Neural progenitor cell (in vitro differentiated cells): Measurements from ENCODE around the gene SDHA. TPM values are rescaled to one million over a fixed set of nuclear protein-coding genes. Genes with fewer than 3 reads are reported as not detected.

Experiments used
- DNase-seq: peaks from one replicate; pipeline ENCODE4 v3.0.0-alpha.2; 2016; ENCODE audit warnings: low spot score
- H2AFZ ChIP-seq: fragments of 200-600 bp; sonication (generic); replicated peaks from 2 replicates; pipeline ENCODE4 v1.6.1; 2016; ENCODE audit warnings: antibody characterized with exemption
- H3F3A ChIP-seq: fragments of 200-600 bp; sonication (generic); 2 replicates; pipeline ENCODE4 v1.6.1; 2016; ENCODE audit warnings: antibody characterized with exemption, low read depth
- H3K27ac ChIP-seq: fragments of 200-600 bp; sonication (generic); 2 replicates; pipeline ENCODE4 v1.5.1; 2016; ENCODE audit warnings: mild to moderate bottlenecking
- H3K27me3 ChIP-seq: fragments of 200-600 bp; sonication (generic); 2 replicates; pipeline ENCODE4 v1.6.1; 2016; ENCODE audit warnings: mild to moderate bottlenecking, moderate library complexity
- H3K36me3 ChIP-seq: fragments of 200-600 bp; sonication (generic); 2 replicates; pipeline ENCODE4 v1.5.1; 2016
- H3K4me1 ChIP-seq: fragments of 200-600 bp; sonication (generic); 2 replicates; pipeline ENCODE4 v1.6.1; 2016; ENCODE audit warnings: mixed run types
- H3K4me2 ChIP-seq: fragments of 200-600 bp; sonication (generic); 2 replicates; pipeline ENCODE4 v1.6.1; 2016
- H3K4me3 ChIP-seq: fragments of 200-600 bp; sonication (generic); 2 replicates; pipeline ENCODE4 v1.5.1; 2016
- H3K79me2 ChIP-seq: fragments of 200-600 bp; sonication (generic); 2 replicates; pipeline ENCODE4 v1.6.1; 2016; ENCODE audit warnings: low read depth
- H3K9ac ChIP-seq: fragments of 200-600 bp; sonication (generic); 2 replicates; pipeline ENCODE4 v1.6.1; 2016
- H3K9me3 ChIP-seq: fragments of 200-600 bp; sonication (generic); 2 replicates; pipeline ENCODE4 v1.5.1; 2016; ENCODE audit warnings: low read depth
- H4K20me1 ChIP-seq: fragments of 200-600 bp; sonication (generic); 2 replicates; pipeline ENCODE4 v1.6.1; 2016; ENCODE audit warnings: low read depth
- H3K27ac Mint-ChIP-seq: 3 replicates; pipeline ENCODE4 v1.8.0; 2021; ENCODE audit warnings: mixed read lengths
- H3K27me3 Mint-ChIP-seq: 2 replicates; pipeline ENCODE4 v1.8.0; 2022; ENCODE audit warnings: low read depth, mild to moderate bottlenecking, inconsistent platforms, moderate library complexity, mixed read lengths; ENCODE audit not compliant: insufficient read depth
- H3K36me3 Mint-ChIP-seq: 3 replicates; pipeline ENCODE4 v1.8.0; 2021; ENCODE audit warnings: mixed read lengths
- H3K4me1 Mint-ChIP-seq: 3 replicates; pipeline ENCODE4 v1.8.0; 2021; ENCODE audit warnings: mixed read lengths
- H3K4me3 Mint-ChIP-seq: 3 replicates; pipeline ENCODE4 v1.8.0; 2021; ENCODE audit warnings: mild to moderate bottlenecking, moderate library complexity, mixed read lengths
- H3K9me3 Mint-ChIP-seq: 3 replicates; pipeline ENCODE4 v1.8.0; 2020; ENCODE audit warnings: mixed read lengths
- EZH2 ChIP-seq: fragments of 200-600 bp; sonication (generic); IDR thresholded peaks from 2 replicates; pipeline ENCODE4 v1.6.1; 2017; ENCODE audit warnings: antibody characterized with exemption, mild to moderate bottlenecking, moderate library complexity
- EZH2phosphoT487 ChIP-seq: fragments of 200-600 bp; sonication (generic); IDR thresholded peaks from 2 replicates; pipeline ENCODE4 v1.6.1; 2017; ENCODE audit warnings: antibody characterized with exemption
- total RNA-seq: library from RNA; depleted of rRNA; stranded (reverse); fragments of >200 nt; gene quantifications from 2 replicates; pipeline ENCODE4 v1.2.3, GENCODE V29; 2015; ENCODE audit warnings: low replicate concordance
- TF ChIP-seq, protein P1 (sequence below): fragments of 200-600 bp; sonication (generic); IDR thresholded peaks from 2 replicates; pipeline ENCODE4 v1.5.1; 2017; ENCODE audit warnings: antibody characterized with exemption, mild to moderate bottlenecking

The SDHA gene
- total RNA-seq, 1 donor from 2014 or later, result 47.1 TPM

GRCh38 chr5:199197-199949 lies 18.7 kb upstream of the SDHA start:
- H3K27me3 ChIP-seq, result no peaks in the 10 kb centered on the region
- Mint-ChIP-seq H3K4me3 (no peak overlapping the region), H3K9me3 (no peaks in the 10 kb centered on the region), H3K36me3 (peaks cover 6% of the 10 kb centered on the region), H3K27me3 (peaks cover 9% of the 10 kb centered on the region), H3K4me1 (peaks cover 33% of the 10 kb centered on the region), H3K27ac (no peak overlapping the region)
- H3K36me3 ChIP-seq, result no peaks in the 10 kb centered on the region
- H3K4me3 ChIP-seq, result no peak overlapping the region
- H3F3A ChIP-seq, result peaks cover 3% of the 10 kb centered on the region
- H2AFZ ChIP-seq, result no peak overlapping the region
- H3K4me1 ChIP-seq, result peaks cover 19% of the 10 kb centered on the region
- DNase-seq, result no peak
- no peak overlapping the region for H3K9ac ChIP-seq
- H3K4me2 ChIP-seq, result no peak overlapping the region
- peaks cover 10% of the 10 kb centered on the region for H3K79me2 ChIP-seq
- TF ChIP-seq, protein P1, sequence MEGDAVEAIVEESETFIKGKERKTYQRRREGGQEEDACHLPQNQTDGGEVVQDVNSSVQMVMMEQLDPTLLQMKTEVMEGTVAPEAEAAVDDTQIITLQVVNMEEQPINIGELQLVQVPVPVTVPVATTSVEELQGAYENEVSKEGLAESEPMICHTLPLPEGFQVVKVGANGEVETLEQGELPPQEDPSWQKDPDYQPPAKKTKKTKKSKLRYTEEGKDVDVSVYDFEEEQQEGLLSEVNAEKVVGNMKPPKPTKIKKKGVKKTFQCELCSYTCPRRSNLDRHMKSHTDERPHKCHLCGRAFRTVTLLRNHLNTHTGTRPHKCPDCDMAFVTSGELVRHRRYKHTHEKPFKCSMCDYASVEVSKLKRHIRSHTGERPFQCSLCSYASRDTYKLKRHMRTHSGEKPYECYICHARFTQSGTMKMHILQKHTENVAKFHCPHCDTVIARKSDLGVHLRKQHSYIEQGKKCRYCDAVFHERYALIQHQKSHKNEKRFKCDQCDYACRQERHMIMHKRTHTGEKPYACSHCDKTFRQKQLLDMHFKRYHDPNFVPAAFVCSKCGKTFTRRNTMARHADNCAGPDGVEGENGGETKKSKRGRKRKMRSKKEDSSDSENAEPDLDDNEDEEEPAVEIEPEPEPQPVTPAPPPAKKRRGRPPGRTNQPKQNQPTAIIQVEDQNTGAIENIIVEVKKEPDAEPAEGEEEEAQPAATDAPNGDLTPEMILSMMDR, result no peak
- TF ChIP-seq EZH2 (no peak), EZH2phosphoT487 (no peak)
- H4K20me1 ChIP-seq, result peaks cover 32% of the 10 kb centered on the region
- H3K27ac ChIP-seq, result no peak overlapping the region
- H3K9me3 ChIP-seq, result no peaks in the 10 kb centered on the region

DNA sequence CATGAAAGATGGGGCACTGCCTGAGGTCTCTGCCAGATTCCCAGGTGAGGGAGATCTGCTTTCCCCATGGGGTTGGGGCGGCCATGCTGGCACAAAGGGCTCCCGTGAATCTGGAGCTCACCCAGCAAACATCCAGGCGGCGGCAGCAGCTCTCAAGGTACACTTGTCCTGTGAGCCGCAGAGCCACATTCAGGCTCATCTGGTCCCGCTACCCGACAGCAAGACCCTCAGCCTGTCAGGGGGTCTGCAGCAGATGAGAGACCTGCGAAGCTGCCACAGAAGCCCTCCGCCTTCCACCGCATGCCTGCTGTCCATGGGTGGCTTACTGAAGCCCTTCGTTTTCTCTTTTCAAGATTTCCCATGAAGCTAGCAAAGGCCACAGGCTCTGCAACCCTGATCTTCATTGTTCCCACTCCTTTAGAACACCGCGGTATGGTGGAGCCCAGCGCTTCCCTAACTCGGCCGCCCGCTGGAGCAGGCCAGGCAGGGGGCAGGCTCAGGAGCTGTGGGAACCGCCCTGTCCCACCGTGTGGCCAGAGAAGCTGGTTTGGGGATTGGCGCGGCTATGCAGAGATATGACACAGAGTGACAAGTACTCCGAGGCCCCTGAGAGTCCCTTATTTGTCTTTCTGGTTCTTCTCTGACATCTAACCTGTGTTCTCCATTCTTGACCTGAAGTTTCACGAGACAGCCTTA lies 18.0 kb upstream of the SDHA start:
- peaks cover 12% of the 10 kb centered on the region for H3K36me3 Mint-ChIP-seq
- Histone ChIP-seq H3K9me3 (no peaks in the 10 kb centered on the region), H4K20me1 (peaks cover 32% of the 10 kb centered on the region), H3K27ac (no peak overlapping the region), H3K4me1 (peaks cover 19% of the 10 kb centered on the region), H2AFZ (no peak overlapping the region), H3K9ac (no peak overlapping the region), H3K79me2 (peaks cover 10% of the 10 kb centered on the region), H3K4me2 (peak overlapping the region; percentile 6), H3F3A (peaks cover 3% of the 10 kb centered on the region), H3K4me3 (no peak overlapping the region), H3K27me3 (no peaks in the 10 kb centered on the region), H3K36me3 (no peaks in the 10 kb centered on the region)
- peak overlapping the region; percentile 48 for H3K27ac Mint-ChIP-seq
- DNase-seq, result peak; percentile 51
- peaks cover 11% of the 10 kb centered on the region for H3K27me3 Mint-ChIP-seq
- H3K4me1 Mint-ChIP-seq, result peaks cover 33% of the 10 kb centered on the region
- no peak overlapping the region for H3K4me3 Mint-ChIP-seq
- no peaks in the 10 kb centered on the region for H3K9me3 Mint-ChIP-seq
- TF ChIP-seq EZH2 (no peak), EZH2phosphoT487 (no peak)
- TF ChIP-seq, protein P1, result no peak

DNA sequence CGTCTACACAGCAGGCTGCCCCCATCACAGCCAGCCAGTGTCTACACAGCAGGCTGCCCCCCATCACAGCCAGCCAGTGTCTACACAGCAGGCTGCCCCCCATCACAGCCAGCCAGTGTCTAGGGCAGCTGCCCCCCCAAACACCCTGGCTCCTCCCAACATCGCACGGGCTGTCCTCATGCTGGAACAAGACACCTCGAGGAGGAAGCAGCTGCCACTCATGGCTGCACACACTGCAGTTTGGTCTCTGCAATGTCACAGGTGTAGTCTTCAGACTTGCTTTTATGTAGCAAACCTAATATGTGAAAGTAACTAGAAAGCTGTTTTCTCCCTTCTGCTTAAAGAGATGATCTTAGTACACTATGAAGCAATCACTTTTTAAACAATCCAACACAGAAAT lies 17.1 kb upstream of the SDHA start:
- Histone ChIP-seq H4K20me1 (peaks cover 35% of the 10 kb centered on the region), H3K4me2 (no peak overlapping the region), H3K79me2 (peaks cover 12% of the 10 kb centered on the region), H3K9ac (no peak overlapping the region), H3K27me3 (no peaks in the 10 kb centered on the region), H3K4me1 (peaks cover 19% of the 10 kb centered on the region), H3K9me3 (no peaks in the 10 kb centered on the region), H3K36me3 (no peaks in the 10 kb centered on the region), H2AFZ (no peak overlapping the region), H3F3A (peaks cover 3% of the 10 kb centered on the region), H3K27ac (no peak overlapping the region), H3K4me3 (no peak overlapping the region)
- TF ChIP-seq EZH2phosphoT487 (no peak), EZH2 (no peak)
- TF ChIP-seq, protein P1, result no peak
- Mint-ChIP-seq H3K4me1 (peaks cover 30% of the 10 kb centered on the region), H3K9me3 (no peaks in the 10 kb centered on the region), H3K4me3 (no peak overlapping the region), H3K27ac (no peak overlapping the region), H3K36me3 (peaks cover 19% of the 10 kb centered on the region), H3K27me3 (peaks cover 11% of the 10 kb centered on the region)
- DNase-seq, result no peak
